Measurements from ENCODE around the gene ATP8B4. TPM values are rescaled to one million over a fixed set of nuclear protein-coding genes. Genes with fewer than 3 reads are reported as not detected.

The ATP8B4 gene
- total RNA-seq, 2 donors from 2014 or later = 8.3 to 55.7 TPM

- intact Hi-C loops (cut with DNase I) = loop anchor here (5.0 kb wide), 5 partner anchors 86 to 664 kb away; partner anchors contain the start of genes DTWD1, FAM227B and FGF7
Observed at GRCh38 chr15:49900903-49901235, 218.2 kb downstream of the ATP8B4 start.

GRCh38 chr15:49900006-49900902 is 218.8 kb downstream of the ATP8B4 start:
- Histone ChIP-seq H3K4me3 (no peak overlapping the region), H3K4me1 (replicated peaks) (no peaks in the 10 kb centered on the region), H3K9me3 (no peaks in the 10 kb centered on the region), H3K27ac (no peak overlapping the region), H3K27me3 (replicated peaks; ENCODE audit: insufficient read depth) (peaks cover 2% of the 10 kb centered on the region), H3K36me3 (no peaks in the 10 kb centered on the region)
- WGBS = 52% methylated on average over 5 of the region's 5 CpGs
- DNase-seq (ENCODE audit: low spot score) = no peak
- TF ChIP-seq POLR2A (IDR thresholded peaks at IDR 0.05) (no peak), POLR2AphosphoS5 (IDR thresholded peaks at IDR 0.05) (no peak), CTCF (IDR thresholded peaks at IDR 0.05) (no peak)
- intact Hi-C loops (cut with DNase I) = loop anchor here (5.0 kb wide), 5 partner anchors 87 to 663 kb away; partner anchors contain the start of genes DTWD1, FAM227B and FGF7

More at GRCh38 chr15:49900903-49901235, 218.2 kb downstream of the ATP8B4 start:
- Histone ChIP-seq H3K36me3 (no peaks in the 10 kb centered on the region), H3K27me3 (replicated peaks; ENCODE audit: insufficient read depth) (peaks cover 2% of the 10 kb centered on the region), H3K4me1 (replicated peaks) (no peaks in the 10 kb centered on the region), H3K4me3 (no peak overlapping the region), H3K27ac (no peak overlapping the region), H3K9me3 (no peaks in the 10 kb centered on the region)
- no peak for TF ChIP-seq POLR2AphosphoS5 (IDR thresholded peaks at IDR 0.05)
- no peak for TF ChIP-seq POLR2A (IDR thresholded peaks at IDR 0.05)
- no peak for DNase-seq (ENCODE audit: low spot score)
- WGBS = 94% methylated on average over 1 of the region's 1 CpG

- Histone ChIP-seq H3K4me1 (replicated peaks) (no peaks in the 10 kb centered on the region), H3K36me3 (no peaks in the 10 kb centered on the region)
- TF ChIP-seq POLR2A (IDR thresholded peaks at IDR 0.05) (no peak), POLR2AphosphoS5 (IDR thresholded peaks at IDR 0.05) (no peak), CTCF (IDR thresholded peaks at IDR 0.05) (no peak)
Observed at GRCh38 chr15:49898575-49899283, 220.3 kb downstream of the ATP8B4 start.

GRCh38 chr15:49898097-49898496 is 220.9 kb downstream of the ATP8B4 start:
- intact Hi-C loops (cut with DNase I) = no loop called here
- H3K27me3 ChIP-seq (replicated peaks; ENCODE audit: insufficient read depth) = peaks cover 2% of the 10 kb centered on the region
- no peaks in the 10 kb centered on the region for H3K4me1 ChIP-seq (replicated peaks)
- no peak for TF ChIP-seq POLR2AphosphoS5 (IDR thresholded peaks at IDR 0.05)
- no peak for TF ChIP-seq CTCF (IDR thresholded peaks at IDR 0.05)
- no peak for TF ChIP-seq POLR2A (IDR thresholded peaks at IDR 0.05)
- H3K4me3 ChIP-seq = no peak overlapping the region
- no peak overlapping the region for H3K27ac ChIP-seq
- no peak for DNase-seq (ENCODE audit: low spot score)
- no peaks in the 10 kb centered on the region for H3K36me3 ChIP-seq
- H3K9me3 ChIP-seq = no peaks in the 10 kb centered on the region

More at GRCh38 chr15:49898575-49899283, 220.3 kb downstream of the ATP8B4 start:
- Histone ChIP-seq H3K27me3 (replicated peaks; ENCODE audit: insufficient read depth) (peaks cover 2% of the 10 kb centered on the region), H3K4me3 (no peak overlapping the region), H3K9me3 (no peaks in the 10 kb centered on the region), H3K27ac (no peak overlapping the region)
- WGBS = 94% methylated on average over 2 of the region's 2 CpGs
- intact Hi-C loops (cut with DNase I) = no loop called here
- no peak for DNase-seq (ENCODE audit: low spot score)

Measured in prostate gland (tissue), 2 donors.